Brain microvascular endothelial cell (primary cell): Measurements from ENCODE around the gene CRIP2.

ENCODE experiments used
- DNase-seq: peaks from one replicate; pipeline ENCODE4 v3.0.0-alpha.2; 2020
- H3K27ac ChIP-seq: fragments of 250-450 bp; sonication (Bioruptor Pico); 2 replicates; pipeline ENCODE4 v1.5.1; 2020; ENCODE audit warnings: mild to moderate bottlenecking, moderate library complexity
- H3K27me3 ChIP-seq: fragments of 250-450 bp; sonication (Bioruptor Pico); replicated peaks from 2 replicates; pipeline ENCODE4 v1.5.1; 2020; ENCODE audit warnings: mild to moderate bottlenecking
- H3K36me3 ChIP-seq: fragments of 250-450 bp; sonication (Bioruptor Pico); replicated peaks from 2 replicates; pipeline ENCODE4 v1.5.1; 2020; ENCODE audit warnings: mild to moderate bottlenecking
- H3K4me3 ChIP-seq: 2 replicates; pipeline ENCODE4 v1.5.1; 2011; ENCODE audit warnings: low read depth, mild to moderate bottlenecking, control low read depth, low read length, moderate library complexity
- CTCF ChIP-seq: IDR thresholded peaks from 2 replicates; pipeline ENCODE4 v1.5.1; 2011; ENCODE audit warnings: low read depth, mild to moderate bottlenecking, moderate library complexity, low read length, control low read depth, inconsistent platforms; ENCODE audit errors: missing control alignments
- in situ Hi-C: cut with HindIII; loops from 2 replicates; pipeline ENCODE4 v1.10.0; 2017; ENCODE audit warnings: low sequenced_read_pairs, low pct_ligation_motif_present

The CRIP2 gene

GRCh38 chr14:105525861-105526775, 51.5 kb downstream of the CRIP2 start, which contains the start of gene TMEM121:
Gene TMEM121, plus strand, starts transcription at chr14:105526583. Its CDS starts 2,252 bp downstream, at chr14:105528835.
- TF ChIP-seq CTCF: no peak
- H3K27me3 ChIP-seq: no peaks in the 10 kb centered on the region
- H3K4me3 ChIP-seq: peak within 1 kb of the TSS; percentile 44
- no peak for DNase-seq
- H3K27ac ChIP-seq: no peak within 1 kb of the TSS
- in situ Hi-C loops: no loop called here
- H3K36me3 ChIP-seq: no peaks in the 10 kb centered on the region

- no peak overlapping the region for H3K27ac ChIP-seq
- no peak for TF ChIP-seq CTCF
- in situ Hi-C loops: no loop called here
- no peak for DNase-seq
- peak overlapping the region; percentile 44 for H3K4me3 ChIP-seq
- H3K27me3 ChIP-seq: no peaks in the 10 kb centered on the region
- H3K36me3 ChIP-seq: no peaks in the 10 kb centered on the region
Measured at GRCh38 chr14:105526776-105527380, 52.3 kb downstream of the CRIP2 start.

GRCh38 chr14:105527381-105527825, 52.8 kb downstream of the CRIP2 start:
- DNase-seq: no peak
- Histone ChIP-seq H3K36me3 (no peaks in the 10 kb centered on the region), H3K27me3 (no peaks in the 10 kb centered on the region), H3K4me3 (peak overlapping the region; percentile 44), H3K27ac (no peak overlapping the region)
- no peak for TF ChIP-seq CTCF
- in situ Hi-C loops: no loop called here

- Histone ChIP-seq H3K27ac (no peak overlapping the region), H3K36me3 (no peaks in the 10 kb centered on the region), H3K4me3 (peak overlapping the region; percentile 49), H3K27me3 (no peaks in the 10 kb centered on the region)
- DNase-seq: peak; percentile 37
- peak; percentile 71 for TF ChIP-seq CTCF
- in situ Hi-C loops: no loop called here
Measured at GRCh38 chr14:105527826-105528585, 53.4 kb downstream of the CRIP2 start.

GRCh38 chr14:105528586-105529318, 54.1 kb downstream of the CRIP2 start:
- no peak for TF ChIP-seq CTCF
- no peak for DNase-seq
- in situ Hi-C loops: no loop called here
- Histone ChIP-seq H3K36me3 (no peaks in the 10 kb centered on the region), H3K27ac (no peak overlapping the region), H3K27me3 (no peaks in the 10 kb centered on the region), H3K4me3 (no peak overlapping the region)
